Activated T-cell treated with anti-CD3 and anti-CD28 coated beads, Interleukin-2, amount 50 U/mL, for 1 hour (primary cell): ENCODE results near the gene APEH.

Experiments
- DNase-seq: peaks from one replicate; pipeline ENCODE4 v3.0.0-alpha.2; 2020

APEH gene

GRCh38 chr3:49673715-49674496 lies at the start of gene APEH:
APEH (plus strand) TSS chr3:49674351; CDS start chr3:49674402, 51 bp downstream.
- DNase-seq = peak; percentile 97

- no peak for DNase-seq
Measured at GRCh38 chr3:49625071-49625470, 49.1 kb upstream of the APEH start.

DNA sequence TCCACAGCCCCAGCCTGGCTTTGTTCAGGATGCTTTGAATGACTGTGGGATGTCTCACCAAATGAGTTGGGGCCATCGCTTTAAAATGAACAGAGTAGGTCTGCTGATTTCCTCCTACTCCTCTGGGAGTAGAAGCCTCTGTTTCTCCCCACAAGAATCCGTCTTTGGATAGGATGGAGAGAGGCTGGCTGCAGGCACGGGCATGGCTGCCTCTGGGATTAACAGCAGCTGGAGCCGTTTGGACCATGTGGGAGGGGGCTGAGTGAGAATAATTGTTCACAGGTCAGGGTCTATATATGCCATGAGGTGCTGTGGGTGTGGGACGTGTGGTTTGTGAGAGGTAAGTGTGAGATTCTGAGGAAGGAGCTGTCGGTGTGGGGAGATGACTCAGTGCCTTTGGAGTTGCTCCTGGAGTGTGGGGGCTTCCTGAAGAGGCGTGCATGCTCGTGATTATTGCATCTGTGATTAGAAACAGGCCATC lies 48.0 kb upstream of the APEH start:
- no peak for DNase-seq

DNA sequence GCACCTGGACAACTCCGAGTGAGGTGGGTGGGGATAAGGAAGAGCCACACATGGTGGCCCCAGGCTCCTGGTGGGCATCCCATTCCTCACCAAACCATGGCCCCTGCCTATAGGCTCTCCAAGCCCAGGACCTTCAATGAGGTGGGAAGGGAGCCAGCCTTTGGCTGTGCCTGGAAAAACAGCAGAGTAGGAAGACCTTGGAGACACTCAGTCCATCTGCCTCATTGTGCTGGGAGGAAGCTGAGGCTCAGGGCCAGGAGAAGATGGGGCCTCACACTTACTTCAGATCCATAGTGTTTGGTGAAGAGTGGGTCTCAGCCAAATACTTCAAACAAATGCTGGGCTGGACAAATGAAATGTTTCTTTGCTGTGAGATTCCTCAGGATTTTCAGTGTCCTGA lies 47.4 kb upstream of the APEH start:
- DNase-seq = no peak

DNA sequence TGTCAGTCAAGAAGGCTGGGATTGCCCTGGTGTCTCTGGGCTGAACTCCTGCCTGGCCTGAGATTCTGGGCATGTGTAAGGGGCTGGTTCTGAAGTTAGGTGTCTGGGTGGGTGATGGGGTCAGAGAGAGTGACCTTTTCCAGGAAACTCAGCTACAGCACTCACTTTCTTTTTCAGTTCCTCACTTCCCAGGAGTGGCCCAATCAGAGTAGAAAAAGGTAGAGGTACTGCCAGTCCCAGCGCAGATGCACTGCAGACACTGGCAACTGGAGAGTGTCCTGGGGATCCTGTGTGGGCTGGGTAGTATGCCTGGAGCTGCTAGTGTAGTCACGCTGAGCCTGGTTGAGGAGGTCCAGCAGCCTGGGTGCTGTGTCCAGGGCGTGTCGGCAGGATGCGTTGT lies 46.5 kb upstream of the APEH start:
- DNase-seq = no peak

DNA sequence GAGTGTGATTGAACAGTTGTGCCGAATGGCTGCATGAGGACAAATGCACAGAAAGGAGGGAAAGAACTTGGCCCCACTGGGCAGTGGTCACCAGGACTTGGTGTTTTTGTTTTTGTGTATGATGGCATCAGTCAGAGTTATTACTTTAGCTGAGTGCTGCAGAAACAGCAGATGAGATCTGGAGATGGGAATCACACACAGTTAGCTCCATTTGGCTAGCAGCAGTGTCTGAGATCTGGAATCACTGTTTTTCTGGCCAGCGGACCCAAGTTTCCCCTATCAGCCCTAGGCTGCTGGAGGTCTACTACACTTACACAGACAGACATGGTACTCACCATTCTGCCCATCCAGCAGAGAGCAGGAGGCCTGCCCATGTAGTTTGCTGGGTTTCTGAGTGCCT lies 45.9 kb upstream of the APEH start:
- DNase-seq = no peak

GRCh38 chr3:49629451-49629850 lies 44.7 kb upstream of the APEH start:
- DNase-seq = no peak

GRCh38 chr3:49629866-49630265 lies 44.3 kb upstream of the APEH start:
- DNase-seq = no peak

DNA sequence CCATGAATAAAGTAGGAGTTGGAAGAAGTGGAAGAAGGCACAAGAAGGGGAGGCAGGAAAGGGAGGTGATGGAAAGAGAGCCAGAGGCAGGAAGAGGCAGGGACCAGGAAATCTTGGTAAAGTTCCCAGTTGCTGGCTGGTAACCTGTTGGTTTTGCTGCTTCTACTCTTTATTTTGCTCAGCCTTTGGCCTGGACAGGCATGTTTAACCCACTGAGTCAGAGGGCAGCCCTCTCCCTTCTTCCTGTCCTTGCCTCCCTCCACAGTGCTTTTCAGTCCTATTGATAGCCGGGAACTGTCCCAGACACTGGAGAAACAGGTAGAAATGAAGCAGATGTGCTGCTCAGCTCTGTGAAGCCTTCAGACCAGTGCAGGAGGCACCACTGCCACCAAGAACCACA lies 43.4 kb upstream of the APEH start:
- DNase-seq = no peak

- DNase-seq = no peak
Measured at GRCh38 chr3:49634736-49635135, 39.4 kb upstream of the APEH start.

DNA sequence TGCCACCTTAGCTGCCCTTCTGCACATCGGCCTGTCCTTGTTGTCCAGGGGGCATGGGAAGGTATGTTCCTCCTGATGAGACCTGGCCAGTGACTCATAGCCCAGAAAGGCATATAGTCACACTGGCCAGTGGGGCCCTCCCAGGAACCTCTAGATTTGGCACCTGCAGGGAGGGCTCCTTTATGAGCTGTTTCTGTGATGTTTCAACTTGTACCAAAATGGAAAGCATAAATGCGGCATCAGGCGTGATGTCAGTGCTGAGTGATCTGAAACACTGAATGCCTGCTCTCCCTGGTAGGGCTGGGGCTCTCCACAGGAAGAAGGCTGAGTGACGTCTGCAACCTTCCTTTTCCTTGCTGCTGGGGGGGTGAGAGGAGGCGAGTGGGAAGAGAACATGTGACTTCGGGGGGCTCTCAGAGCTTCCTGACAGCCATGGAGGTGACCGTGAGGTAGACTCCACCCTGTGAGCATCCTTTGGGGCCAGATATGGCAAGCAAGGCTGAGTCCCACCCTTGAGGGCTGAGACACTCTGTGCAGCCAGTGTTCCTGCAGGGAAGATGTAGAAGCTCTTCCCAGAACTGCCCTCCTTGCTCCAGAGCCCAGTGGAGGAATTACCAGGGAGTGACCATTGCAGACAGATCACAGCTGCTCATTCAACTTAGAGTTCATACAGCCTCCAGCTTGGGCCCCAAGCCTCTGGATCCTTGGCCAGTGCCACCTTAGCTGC lies 37.1 kb upstream of the APEH start:
- no peak for DNase-seq

- DNase-seq = no peak
Measured at GRCh38 chr3:49638445-49638844, 35.7 kb upstream of the APEH start.

GRCh38 chr3:49639551-49639950 lies 34.6 kb upstream of the APEH start:
- DNase-seq = no peak

DNA sequence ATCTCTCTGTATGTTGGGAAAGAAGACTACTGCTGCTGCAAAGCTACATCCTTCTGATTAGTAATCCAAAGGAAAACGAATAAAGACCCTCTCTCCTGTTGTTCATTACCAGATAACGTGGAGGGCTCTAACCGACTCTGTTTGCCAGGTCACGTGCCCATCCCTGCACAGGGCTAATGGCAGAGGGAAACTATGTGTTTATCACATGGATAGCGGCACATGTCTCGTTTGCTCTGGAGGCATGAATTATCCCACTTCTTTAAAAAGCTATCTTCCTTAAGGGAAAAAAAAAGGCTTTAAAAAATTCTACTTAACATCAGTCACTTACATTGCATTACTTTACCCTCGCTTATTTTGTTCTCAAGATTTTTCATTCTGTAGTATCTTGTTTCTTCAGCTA lies 32.9 kb upstream of the APEH start:
- no peak for DNase-seq

DNA sequence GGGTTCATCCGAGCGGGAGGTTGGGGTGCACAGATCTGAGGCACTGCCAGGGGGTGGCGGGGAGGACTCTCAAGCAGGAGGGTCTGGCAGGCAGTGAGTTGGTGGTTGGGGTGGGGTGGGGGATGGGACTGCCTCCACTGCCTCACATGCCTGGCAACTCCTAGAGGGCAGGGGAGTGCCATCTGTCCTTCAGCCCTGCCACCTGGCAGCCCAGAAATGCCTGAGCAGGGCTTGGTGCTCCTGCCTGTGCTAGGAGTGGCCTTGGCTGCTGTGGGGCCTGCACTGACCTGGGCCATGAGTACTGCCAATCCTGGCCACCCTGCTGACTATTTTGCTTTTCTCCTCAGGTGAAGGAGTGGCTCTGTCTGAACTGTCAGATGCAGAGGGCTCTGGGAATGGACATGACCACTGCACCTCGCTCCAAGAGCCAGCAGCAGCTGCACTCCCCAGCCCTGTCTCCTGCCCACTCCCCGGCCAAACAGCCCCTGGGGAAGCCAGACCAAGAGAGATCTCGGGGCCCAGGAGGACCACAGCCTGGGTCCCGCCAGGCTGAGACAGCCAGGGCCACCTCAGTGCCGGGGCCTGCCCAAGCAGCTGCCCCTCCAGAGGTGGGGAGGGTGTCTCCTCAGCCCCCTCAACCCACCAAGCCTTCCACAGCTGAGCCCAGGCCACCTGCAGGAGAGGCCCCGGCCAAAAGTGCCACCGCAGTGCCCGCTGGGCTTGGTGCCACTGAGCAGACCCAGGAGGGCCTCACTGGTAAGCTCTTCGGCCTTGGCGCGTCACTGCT lies 32.0 kb upstream of the APEH start:
- DNase-seq = no peak

DNA sequence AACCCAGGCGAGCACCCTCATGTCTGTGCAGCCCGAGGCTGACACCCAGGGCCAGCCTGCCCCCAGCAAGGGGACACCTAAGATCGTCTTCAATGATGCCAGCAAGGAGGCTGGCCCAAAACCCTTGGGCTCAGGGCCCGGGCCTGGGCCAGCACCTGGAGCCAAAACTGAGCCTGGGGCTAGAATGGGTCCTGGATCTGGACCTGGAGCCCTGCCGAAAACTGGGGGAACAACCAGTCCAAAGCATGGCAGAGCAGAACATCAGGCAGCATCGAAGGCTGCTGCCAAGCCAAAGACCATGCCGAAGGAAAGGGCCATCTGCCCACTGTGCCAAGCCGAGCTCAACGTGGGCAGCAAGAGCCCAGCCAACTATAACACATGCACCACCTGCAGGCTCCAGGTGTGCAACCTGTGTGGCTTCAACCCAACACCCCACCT lies 31.4 kb upstream of the APEH start:
- no peak for DNase-seq

- DNase-seq = no peak
Measured at GRCh38 chr3:49644684-49645083, 29.5 kb upstream of the APEH start.

DNA sequence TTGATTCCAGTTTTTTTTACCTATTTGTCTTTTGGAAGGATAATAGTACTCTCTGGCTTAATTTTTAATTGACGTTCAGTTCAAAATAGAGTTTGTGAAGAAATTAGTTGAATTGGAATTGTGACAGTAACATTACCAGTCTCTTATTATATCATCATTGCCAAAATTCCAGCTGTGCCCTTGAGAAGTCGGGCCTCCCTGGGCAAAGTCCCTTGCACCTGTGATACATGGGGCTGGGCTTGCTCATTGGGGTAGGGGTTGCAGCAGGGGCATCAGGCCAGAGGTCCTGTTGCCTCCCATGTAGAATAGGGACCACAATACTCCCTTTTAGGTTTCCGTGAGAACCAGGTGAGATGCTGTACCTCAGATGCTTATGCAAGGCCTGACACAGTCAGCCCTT lies 27.9 kb upstream of the APEH start:
- DNase-seq = no peak

DNA sequence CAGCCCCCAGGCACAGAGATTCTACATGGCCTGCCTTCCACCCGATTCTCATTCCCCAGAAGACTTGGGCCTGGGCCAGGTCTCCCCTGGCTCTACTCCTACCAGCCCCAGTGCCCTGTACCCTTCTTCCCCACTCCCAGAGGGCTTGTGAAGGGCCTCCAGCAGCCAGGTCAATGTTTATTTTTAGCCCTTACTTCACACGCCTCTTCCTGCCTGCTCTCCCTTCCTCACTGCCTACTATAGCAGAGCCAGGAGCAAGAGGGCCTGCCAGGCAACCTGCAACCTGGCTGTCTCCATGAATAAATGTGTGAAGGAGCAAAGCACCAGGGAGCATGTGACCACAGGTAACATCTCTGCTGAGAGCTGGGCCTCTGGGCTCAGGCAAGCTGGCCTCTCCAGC lies 26.4 kb upstream of the APEH start:
- no peak for DNase-seq

- no peak for DNase-seq
Measured at GRCh38 chr3:49648354-49649019, 25.7 kb upstream of the APEH start.

DNA sequence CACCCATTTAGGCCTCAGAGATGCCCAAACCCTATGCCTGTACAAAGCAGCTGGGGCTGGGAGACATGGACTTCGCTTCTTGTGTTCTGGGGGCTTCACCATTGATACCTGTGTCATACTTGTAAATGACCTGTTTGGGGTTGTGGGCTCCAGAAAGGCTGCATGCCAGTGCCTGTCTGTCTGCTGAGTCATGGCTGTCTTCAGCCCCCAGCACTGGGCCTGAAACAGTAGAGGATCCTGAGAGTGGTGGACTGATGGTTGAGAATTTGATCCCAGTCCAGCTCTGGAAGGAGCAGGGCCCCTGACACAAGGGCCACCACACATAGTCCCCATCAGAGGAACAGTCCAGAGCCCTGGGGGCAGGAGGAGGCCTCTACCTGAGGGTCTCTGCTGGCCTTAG lies 24.6 kb upstream of the APEH start:
- DNase-seq = no peak

DNA sequence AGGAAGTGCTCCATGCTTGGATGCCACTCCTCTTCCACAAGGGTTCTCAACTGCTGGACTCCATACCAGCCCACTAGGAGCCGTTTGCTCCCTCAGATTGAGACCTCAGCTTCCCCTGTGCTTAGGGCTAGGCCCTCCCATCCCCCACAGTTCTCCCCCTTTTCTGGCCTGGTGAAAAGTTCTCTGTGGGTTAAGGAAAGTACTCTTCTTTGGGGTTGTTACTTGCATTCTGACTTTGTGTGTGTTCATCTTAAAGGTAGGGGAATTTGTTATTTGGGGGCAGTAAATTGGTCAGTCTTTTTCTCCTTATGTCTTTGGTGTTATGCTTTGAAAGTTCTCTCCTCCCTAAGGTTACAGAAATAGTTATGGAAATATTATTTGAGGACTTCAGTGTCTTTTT lies 24.0 kb upstream of the APEH start:
- DNase-seq = no peak

- DNase-seq = no peak
Measured at GRCh38 chr3:49650637-49651036, 23.5 kb upstream of the APEH start.
